Muscle of leg (tissue), 11 donors: ENCODE measurements around the gene GPR25. TPM values are rescaled to one million over a fixed set of nuclear protein-coding genes. Genes with fewer than 3 reads are reported as not detected.

Experiments used
- DNase-seq: peaks from one replicate; pipeline ENCODE4 v3.0.0; 2013
- H3K27ac ChIP-seq: one replicate; pipeline ENCODE4 v1.5.1; 2013; ENCODE audit warnings: mild to moderate bottlenecking, low read length, control low read depth
- H3K27me3 ChIP-seq: one replicate; pipeline ENCODE4 v1.6.1; 2013; ENCODE audit warnings: low read length; ENCODE audit not compliant: control insufficient read depth, insufficient read depth
- H3K36me3 ChIP-seq: one replicate; pipeline ENCODE4 v1.6.1; 2013; ENCODE audit warnings: low read length; ENCODE audit not compliant: control insufficient read depth, insufficient read depth
- H3K4me1 ChIP-seq: one replicate; pipeline ENCODE4 v1.6.1; 2013; ENCODE audit warnings: low read length; ENCODE audit not compliant: control insufficient read depth, insufficient read depth
- H3K4me3 ChIP-seq: one replicate; pipeline ENCODE4 v1.5.1; 2013; ENCODE audit warnings: low read length, control low read depth
- H3K9me3 ChIP-seq: replicated peaks from 2 replicates; pipeline ENCODE4 v1.6.1; 2013; ENCODE audit warnings: low read depth, low read length; ENCODE audit not compliant: control insufficient read depth
- WGBS: methylation state at CpG from one replicate; pipeline ENCODE4 v1.1.5; 2013; ENCODE audit warnings: missing lambda C conversion rate; ENCODE audit not compliant: insufficient coverage; 5-methylcytosine and 5-hydroxymethylcytosine counted together
- polyA plus RNA-seq, 8 donors: library from polyadenylated mRNA; unstranded; fragments of 120-200 nt; gene quantifications; one replicate each; pipeline versions ENCODE4 v1.2.1 to v1.2.3, GENCODE V29; 2013; ENCODE audit warnings: inconsistent platforms in 1 of 8, low replicate concordance in 1 of 8; ENCODE audit not compliant: insufficient read length in 8 of 8, insufficient read depth in 1 of 8
- total RNA-seq: library from RNA; stranded (reverse); fragments of 120-200 nt; gene quantifications from one replicate; pipeline ENCODE4 v1.2.4, GENCODE V29; 2013

Gene GPR25
- total and polyA plus RNA-seq, 9 donors: not detected

DNA sequence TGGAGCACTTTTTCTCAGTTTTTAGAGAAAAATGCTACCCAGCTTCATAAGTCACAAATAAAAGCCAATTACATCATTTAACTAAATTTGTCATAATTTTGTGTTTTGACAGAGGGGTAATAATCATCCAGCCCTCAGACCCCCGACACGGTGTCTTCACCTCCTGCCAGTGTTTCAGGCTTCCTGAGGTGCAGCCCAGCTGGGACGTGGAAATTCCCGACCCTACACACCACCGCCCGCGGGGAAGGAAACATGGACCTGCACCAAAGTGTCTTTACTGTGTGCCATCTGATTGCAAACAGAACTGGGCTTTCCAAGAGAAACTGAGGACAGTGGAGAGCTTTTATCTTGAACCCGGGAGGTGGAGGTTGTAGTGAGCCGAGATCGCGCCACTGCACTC lies 14.3 kb downstream of the GPR25 start:
- WGBS: 56% methylated on average over 4 of the region's 11 CpGs

DNA sequence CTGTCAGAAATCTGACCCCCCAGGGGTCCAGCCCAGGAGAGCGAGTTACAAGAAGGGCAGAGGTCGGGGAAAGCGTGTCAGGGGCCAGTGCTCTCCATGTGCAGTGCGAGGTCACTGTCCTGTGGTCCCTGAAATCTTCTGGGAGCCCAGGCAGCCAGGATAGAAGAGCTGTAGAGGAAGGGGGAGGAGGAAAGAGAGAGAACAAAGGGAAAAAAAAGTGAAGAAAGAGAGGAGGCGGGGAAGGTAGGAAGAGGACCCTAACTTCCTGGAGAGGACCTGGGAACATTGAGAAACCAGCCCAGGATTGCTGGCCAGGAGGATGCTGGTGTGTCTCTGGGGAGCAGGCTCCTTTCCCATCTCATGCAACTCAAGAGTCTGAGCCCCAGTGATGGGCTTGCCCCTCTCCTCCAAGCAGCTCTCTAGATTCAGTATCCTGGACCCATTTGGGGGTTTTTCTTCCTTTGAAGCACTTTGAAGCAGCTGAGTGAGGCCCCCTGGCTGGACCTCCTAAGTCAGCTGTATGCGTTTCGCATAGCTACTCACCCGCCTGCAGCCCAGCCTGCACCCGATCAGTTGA lies 15.1 kb downstream of the GPR25 start:
- peaks cover 40% of the 10 kb centered on the region for H3K27me3 ChIP-seq
- DNase-seq: no peak
- H3K27ac ChIP-seq: no peak overlapping the region
- no peaks in the 10 kb centered on the region for H3K36me3 ChIP-seq
- H3K4me1 ChIP-seq: peaks cover 14% of the 10 kb centered on the region
- 53% methylated on average over 8 of the region's 9 CpGs for WGBS
- no peak overlapping the region for H3K4me3 ChIP-seq
- H3K9me3 ChIP-seq: no peaks in the 10 kb centered on the region

More for the DNA sequence above, 14.3 kb downstream of the GPR25 start:
- peaks cover 39% of the 10 kb centered on the region for H3K27me3 ChIP-seq
- DNase-seq: no peak
- H3K9me3 ChIP-seq: no peaks in the 10 kb centered on the region
- no peak overlapping the region for H3K27ac ChIP-seq
- peaks cover 14% of the 10 kb centered on the region for H3K4me1 ChIP-seq
- no peaks in the 10 kb centered on the region for H3K36me3 ChIP-seq
- no peak overlapping the region for H3K4me3 ChIP-seq

DNA sequence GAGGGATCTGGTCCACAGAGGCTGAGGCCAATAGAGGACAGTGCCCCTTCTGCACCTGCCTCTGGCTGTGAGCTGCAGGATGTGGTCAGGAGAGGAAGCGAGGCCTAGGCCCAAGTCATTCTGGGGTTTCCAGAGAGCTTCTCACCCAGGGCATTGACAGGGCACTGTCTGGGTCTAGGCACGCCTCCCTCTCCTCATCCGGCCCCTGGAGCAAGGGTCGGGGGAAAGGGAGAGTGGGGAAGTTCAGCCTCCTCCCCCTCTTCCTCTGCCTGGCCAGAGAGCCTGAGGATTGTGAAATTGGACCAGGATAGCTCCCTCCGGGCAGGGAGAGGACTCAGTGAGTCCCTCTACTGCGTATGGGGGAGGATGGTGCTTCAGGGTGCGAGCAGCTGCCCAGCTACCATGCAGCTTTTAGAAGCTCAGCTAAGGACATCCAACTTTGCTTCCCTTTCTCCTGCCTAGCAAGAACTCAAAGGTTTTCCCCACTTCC lies 15.6 kb downstream of the GPR25 start:
- Histone ChIP-seq H3K4me1 (peaks cover 14% of the 10 kb centered on the region), H3K36me3 (no peaks in the 10 kb centered on the region), H3K9me3 (no peaks in the 10 kb centered on the region), H3K27me3 (peaks cover 41% of the 10 kb centered on the region), H3K27ac (no peak overlapping the region), H3K4me3 (no peak overlapping the region)
- peak; percentile 15 for DNase-seq
- 80% methylated on average over 1 of the region's 7 CpGs for WGBS

DNA sequence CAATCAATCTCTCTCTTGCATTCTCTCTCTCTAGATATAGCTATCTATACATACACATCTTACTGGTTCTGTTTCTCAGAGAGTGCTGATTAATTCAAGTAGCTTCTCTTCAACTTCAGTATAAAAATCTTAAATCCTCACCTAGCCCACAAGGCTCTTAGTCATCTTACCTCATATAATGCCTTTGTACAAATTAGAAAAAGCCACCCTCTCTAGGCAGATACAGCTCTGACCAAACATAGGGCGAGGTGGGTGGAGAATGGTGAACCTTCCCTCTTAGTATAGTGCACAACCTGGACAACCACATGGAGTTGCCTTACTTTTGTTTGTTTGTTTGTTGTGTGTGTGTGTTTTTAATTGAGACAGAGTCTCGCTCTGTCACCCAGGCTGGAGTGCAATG lies 16.8 kb downstream of the GPR25 start:
- WGBS: 80% methylated on average over 2 of the region's 2 CpGs
- peaks cover 20% of the 10 kb centered on the region for H3K4me1 ChIP-seq
- H3K27me3 ChIP-seq: peaks cover 46% of the 10 kb centered on the region
- H3K27ac ChIP-seq: no peak overlapping the region
- no peak overlapping the region for H3K4me3 ChIP-seq
- no peaks in the 10 kb centered on the region for H3K9me3 ChIP-seq
- no peaks in the 10 kb centered on the region for H3K36me3 ChIP-seq
- DNase-seq: no peak

DNA sequence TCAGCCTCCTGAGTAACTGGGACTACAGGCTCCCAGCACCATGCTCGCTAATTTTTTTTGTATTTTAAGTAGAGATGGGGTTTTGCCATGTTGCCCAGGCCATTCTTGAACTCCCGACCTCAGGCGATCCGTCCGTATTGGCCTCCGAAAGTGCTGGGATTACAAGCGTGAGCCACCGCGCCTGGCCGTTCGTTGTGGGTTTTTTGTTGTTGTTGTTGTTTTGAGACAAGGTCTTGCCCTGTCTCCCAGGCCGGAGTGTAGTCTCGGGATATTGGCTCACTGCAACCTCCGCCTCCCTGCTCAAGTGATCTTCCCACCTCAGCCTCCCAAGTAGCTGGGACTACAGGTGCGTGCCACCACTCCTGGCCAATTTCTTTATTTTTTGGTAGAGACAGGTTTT lies 17.2 kb downstream of the GPR25 start:
- peaks cover 20% of the 10 kb centered on the region for H3K4me1 ChIP-seq
- DNase-seq: no peak
- no peak overlapping the region for H3K27ac ChIP-seq
- H3K9me3 ChIP-seq: no peaks in the 10 kb centered on the region
- no peak overlapping the region for H3K4me3 ChIP-seq
- 95% methylated on average over 3 of the region's 15 CpGs for WGBS
- H3K27me3 ChIP-seq: peaks cover 46% of the 10 kb centered on the region
- H3K36me3 ChIP-seq: no peaks in the 10 kb centered on the region

DNA sequence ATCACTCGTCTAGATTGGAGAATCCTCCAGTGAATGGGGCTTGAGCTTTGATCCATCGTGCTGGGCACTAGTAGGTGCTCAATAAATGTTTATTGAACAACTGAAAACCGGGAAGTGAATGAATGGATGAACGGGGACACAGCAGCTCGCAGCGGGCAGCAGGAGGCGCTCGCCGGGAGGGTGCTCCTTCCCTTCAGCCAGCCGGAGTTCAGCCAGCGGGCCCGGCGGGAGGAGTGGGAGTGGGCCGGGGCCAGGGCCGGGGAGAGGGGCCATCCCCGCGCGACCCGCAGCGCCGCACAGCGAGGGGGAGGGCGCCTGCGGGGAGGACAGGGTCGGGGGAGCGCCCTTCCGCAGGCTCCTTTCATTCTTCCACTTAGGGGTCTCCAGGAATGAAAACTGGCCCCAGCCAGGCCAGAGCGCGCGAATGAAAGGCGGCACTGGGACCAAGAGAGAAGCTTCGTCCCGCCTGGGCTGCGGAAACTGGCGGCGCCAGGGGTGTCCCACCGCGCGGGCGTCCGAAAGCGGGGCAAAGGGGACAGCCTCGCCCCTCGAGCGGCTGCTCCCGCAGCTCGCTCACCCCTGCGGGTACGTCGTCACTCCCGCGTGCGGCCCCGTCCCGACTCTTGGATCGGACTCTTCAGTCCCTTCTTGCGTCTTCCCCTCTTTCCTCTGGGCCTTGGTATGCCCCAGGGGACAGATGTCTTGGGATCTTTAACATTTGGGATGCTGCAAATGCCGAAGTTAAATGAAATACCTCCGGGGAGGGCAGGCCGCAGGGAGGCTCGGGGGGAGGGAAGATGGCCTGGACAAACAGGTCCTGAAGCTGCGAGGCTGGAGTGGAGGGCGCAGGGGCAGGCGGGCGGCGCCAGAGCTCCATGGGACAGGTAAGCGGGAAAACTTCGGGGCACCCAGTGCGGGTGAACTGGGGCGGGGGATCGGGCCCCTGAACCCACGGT lies 18.3 kb downstream of the GPR25 start:
- DNase-seq: peak; percentile 65

DNA sequence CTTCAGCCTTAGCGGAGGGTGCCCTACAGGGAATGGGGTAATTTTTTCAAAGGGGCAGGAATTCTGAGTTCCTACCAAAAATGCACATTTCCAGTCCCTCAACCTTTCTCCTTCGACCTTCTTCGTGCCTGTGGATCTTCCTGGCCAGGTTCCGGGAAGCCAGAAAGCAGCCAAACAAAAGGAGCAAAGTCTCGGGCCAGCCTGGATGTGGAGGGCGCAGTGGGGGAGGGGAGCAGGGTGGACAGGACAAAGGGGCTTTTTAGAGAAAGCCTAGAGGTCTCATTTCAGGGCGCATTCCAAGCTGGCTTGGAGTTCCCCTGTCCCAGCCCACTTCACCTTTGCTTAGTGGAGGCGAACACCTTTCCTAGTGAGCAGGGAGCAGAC lies 19.0 kb downstream of the GPR25 start:
- peaks cover 23% of the 10 kb centered on the region for H3K4me1 ChIP-seq
- peaks cover 46% of the 10 kb centered on the region for H3K27me3 ChIP-seq
- H3K36me3 ChIP-seq: no peaks in the 10 kb centered on the region
- peak overlapping the region; percentile 54 for H3K4me3 ChIP-seq
- WGBS: 17% methylated on average over 2 of the region's 8 CpGs
- H3K27ac ChIP-seq: no peak overlapping the region
- no peaks in the 10 kb centered on the region for H3K9me3 ChIP-seq
- DNase-seq: peak; percentile 17

More for the DNA sequence above, 18.3 kb downstream of the GPR25 start:
- WGBS: under 1% methylated on average over 64 of the region's 72 CpGs
- H3K9me3 ChIP-seq: no peaks in the 10 kb centered on the region
- peak overlapping the region; percentile 54 for H3K4me3 ChIP-seq
- H3K27ac ChIP-seq: no peak overlapping the region
- peaks cover 20% of the 10 kb centered on the region for H3K4me1 ChIP-seq
- H3K36me3 ChIP-seq: no peaks in the 10 kb centered on the region
- H3K27me3 ChIP-seq: peaks cover 46% of the 10 kb centered on the region

DNA sequence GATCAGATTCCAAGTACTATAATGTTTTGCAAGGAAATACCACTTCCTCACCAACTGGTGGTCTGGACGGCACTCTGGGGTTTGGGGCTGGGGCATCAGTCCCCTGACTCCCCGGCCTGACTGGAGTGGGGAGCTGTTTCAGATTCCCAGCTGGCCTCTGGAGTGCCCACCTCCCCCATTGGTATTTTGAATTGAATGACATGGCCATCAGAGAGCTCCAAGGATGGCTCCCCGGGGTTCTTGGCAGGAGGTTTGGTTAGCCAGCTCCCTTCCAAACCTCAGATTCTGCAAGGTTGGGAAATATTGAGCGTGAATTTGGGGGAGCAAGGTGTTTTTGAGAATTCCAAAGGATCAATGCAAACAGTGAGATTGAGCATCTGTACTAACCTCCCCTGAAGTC lies 19.8 kb downstream of the GPR25 start:
- Histone ChIP-seq H3K27me3 (peaks cover 40% of the 10 kb centered on the region), H3K27ac (no peak overlapping the region), H3K36me3 (no peaks in the 10 kb centered on the region), H3K9me3 (no peaks in the 10 kb centered on the region), H3K4me3 (no peak overlapping the region), H3K4me1 (peaks cover 24% of the 10 kb centered on the region)
- no peak for DNase-seq
- no CpG with 5 or more reads among the region's 4 CpGs for WGBS

DNA sequence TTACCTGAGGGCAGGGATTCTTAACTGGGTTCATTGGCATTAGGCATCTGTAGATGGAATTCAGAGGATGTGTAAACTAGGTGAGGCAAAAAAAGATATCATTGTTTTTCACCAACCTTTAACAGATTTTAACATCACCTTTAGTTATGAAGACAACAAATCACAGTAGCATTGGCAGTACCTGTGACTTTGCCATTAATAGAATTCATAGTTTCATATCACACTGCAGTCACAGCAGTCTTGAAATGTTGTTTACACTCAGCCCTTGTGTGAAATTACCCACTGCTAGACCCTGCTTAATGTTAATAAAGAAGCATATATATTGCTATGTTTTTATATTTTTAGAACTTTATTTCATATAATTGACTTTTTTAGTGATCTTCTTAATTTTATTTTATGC lies 20.2 kb downstream of the GPR25 start:
- H3K9me3 ChIP-seq: no peaks in the 10 kb centered on the region
- H3K27me3 ChIP-seq: peaks cover 37% of the 10 kb centered on the region
- no peak for DNase-seq

DNA sequence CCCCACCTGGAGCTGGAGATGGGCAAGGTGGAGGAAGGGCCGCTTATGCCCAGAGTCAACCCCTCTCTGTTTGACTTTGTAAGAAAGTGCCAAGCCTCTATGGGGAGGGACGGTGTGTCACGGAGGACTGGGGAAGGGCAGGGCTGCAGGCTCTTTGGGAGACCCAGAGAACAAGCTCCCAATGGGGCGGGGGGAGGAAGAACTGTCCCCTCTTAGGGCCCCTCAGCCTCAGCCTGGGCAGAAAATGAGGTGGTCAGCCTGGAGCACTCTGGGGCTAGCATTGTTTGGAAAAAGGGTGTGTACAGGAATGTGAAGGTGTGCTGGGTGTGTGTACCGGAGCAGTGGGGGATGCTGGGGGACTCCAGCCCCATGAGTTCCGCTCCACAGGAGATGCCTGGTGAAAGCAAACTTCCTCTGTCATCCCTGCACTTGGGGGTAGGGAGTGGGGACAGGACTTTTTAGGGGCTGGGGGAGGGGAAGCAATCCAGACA lies 20.7 kb downstream of the GPR25 start:
- no peak for DNase-seq
- H3K27ac ChIP-seq: no peak overlapping the region
- H3K4me1 ChIP-seq: peaks cover 24% of the 10 kb centered on the region
- peaks cover 35% of the 10 kb centered on the region for H3K27me3 ChIP-seq
- WGBS: 51% methylated on average over 5 of the region's 6 CpGs
- no peak overlapping the region for H3K4me3 ChIP-seq
- no peaks in the 10 kb centered on the region for H3K9me3 ChIP-seq
- no peaks in the 10 kb centered on the region for H3K36me3 ChIP-seq

More for the DNA sequence above, 20.2 kb downstream of the GPR25 start:
- Histone ChIP-seq H3K27ac (no peak overlapping the region), H3K4me1 (peaks cover 24% of the 10 kb centered on the region), H3K36me3 (no peaks in the 10 kb centered on the region), H3K4me3 (no peak overlapping the region)
